ENCODE data around the gene MGAT4C.

The MGAT4C gene

GRCh38 chr12:86057092-86057845, 198.9 kb downstream of the MGAT4C start:
- Histone ChIP-seq H3K27me3 (ENCODE audit: control insufficient read depth, insufficient read depth, low read length) (no peaks in the 10 kb centered on the region), H3K4me3 (ENCODE audit: low read depth, low read length) (no peak overlapping the region), H3K4me1 (ENCODE audit: control insufficient read depth, insufficient read depth, low read length) (no peaks in the 10 kb centered on the region), H3K9me3 (ENCODE audit: control insufficient read depth, insufficient read depth, low read depth, low read length) (no peaks in the 10 kb centered on the region; the same call in 1 of the 2 replicates), H3K9ac (ENCODE audit: low read length) (no peak overlapping the region), H3K27ac (ENCODE audit: low read depth, low read length) (no peak overlapping the region), H3K36me3 (ENCODE audit: control insufficient read depth, insufficient read depth, low read length) (no peaks in the 10 kb centered on the region)

- H3K4me1 ChIP-seq (ENCODE audit: control insufficient read depth, insufficient read depth, low read length) = no peaks in the 10 kb centered on the region
- no peaks in the 10 kb centered on the region for H3K9me3 ChIP-seq (ENCODE audit: control insufficient read depth, insufficient read depth, low read depth, low read length)
- H3K4me3 ChIP-seq (ENCODE audit: low read depth, low read length) = no peak overlapping the region
- H3K27ac ChIP-seq (ENCODE audit: low read depth, low read length) = no peak overlapping the region
- H3K27me3 ChIP-seq (ENCODE audit: control insufficient read depth, insufficient read depth, low read length) = no peaks in the 10 kb centered on the region
- no peak overlapping the region for H3K9ac ChIP-seq (ENCODE audit: low read length)
- no peaks in the 10 kb centered on the region for H3K36me3 ChIP-seq (ENCODE audit: control insufficient read depth, insufficient read depth, low read length)
These were observed 203.3 kb downstream of the MGAT4C start for GRCh38 chr12:86052921-86053320.

- Histone ChIP-seq H3K36me3 (ENCODE audit: control insufficient read depth, insufficient read depth, low read length) (no peaks in the 10 kb centered on the region), H3K4me1 (ENCODE audit: control insufficient read depth, insufficient read depth, low read length) (no peaks in the 10 kb centered on the region), H3K27ac (ENCODE audit: low read depth, low read length) (no peak overlapping the region), H3K27me3 (ENCODE audit: control insufficient read depth, insufficient read depth, low read length) (no peaks in the 10 kb centered on the region), H3K9ac (ENCODE audit: low read length) (no peak overlapping the region), H3K9me3 (ENCODE audit: control insufficient read depth, insufficient read depth, low read depth, low read length) (no peaks in the 10 kb centered on the region), H3K4me3 (ENCODE audit: low read depth, low read length) (no peak overlapping the region)
These were observed 206.2 kb downstream of the MGAT4C start for GRCh38 chr12:86050010-86050409.

GRCh38 chr12:86044396-86044795, 211.8 kb downstream of the MGAT4C start:
- Histone ChIP-seq H3K27me3 (ENCODE audit: control insufficient read depth, insufficient read depth, low read length) (no peaks in the 10 kb centered on the region), H3K27ac (ENCODE audit: low read depth, low read length) (no peak overlapping the region), H3K4me3 (ENCODE audit: low read depth, low read length) (no peak overlapping the region), H3K4me1 (ENCODE audit: control insufficient read depth, insufficient read depth, low read length) (no peaks in the 10 kb centered on the region), H3K9ac (ENCODE audit: low read length) (no peak overlapping the region), H3K36me3 (ENCODE audit: control insufficient read depth, insufficient read depth, low read length) (no peaks in the 10 kb centered on the region), H3K9me3 (ENCODE audit: control insufficient read depth, insufficient read depth, low read depth, low read length) (peaks cover 14% of the 10 kb centered on the region)

- H3K27ac ChIP-seq (ENCODE audit: low read depth, low read length) = no peak overlapping the region
- H3K27me3 ChIP-seq (ENCODE audit: control insufficient read depth, insufficient read depth, low read length) = no peaks in the 10 kb centered on the region
- H3K4me3 ChIP-seq (ENCODE audit: low read depth, low read length) = no peak overlapping the region
- no peaks in the 10 kb centered on the region for H3K4me1 ChIP-seq (ENCODE audit: control insufficient read depth, insufficient read depth, low read length)
- no peak overlapping the region for H3K9ac ChIP-seq (ENCODE audit: low read length)
- H3K9me3 ChIP-seq (ENCODE audit: control insufficient read depth, insufficient read depth, low read depth, low read length) = peaks cover 23% of the 10 kb centered on the region
- no peaks in the 10 kb centered on the region for H3K36me3 ChIP-seq (ENCODE audit: control insufficient read depth, insufficient read depth, low read length)
These were observed 214.1 kb downstream of the MGAT4C start for GRCh38 chr12:86042062-86042461.

- Histone ChIP-seq H3K9me3 (ENCODE audit: control insufficient read depth, insufficient read depth, low read depth, low read length) (no peaks in the 10 kb centered on the region), H3K36me3 (ENCODE audit: control insufficient read depth, insufficient read depth, low read length) (no peaks in the 10 kb centered on the region), H3K27me3 (ENCODE audit: control insufficient read depth, insufficient read depth, low read length) (no peaks in the 10 kb centered on the region), H3K9ac (ENCODE audit: low read length) (no peak overlapping the region), H3K4me3 (ENCODE audit: low read depth, low read length) (no peak overlapping the region), H3K4me1 (ENCODE audit: control insufficient read depth, insufficient read depth, low read length) (no peaks in the 10 kb centered on the region), H3K27ac (ENCODE audit: low read depth, low read length) (no peak overlapping the region)
These were observed 237.8 kb downstream of the MGAT4C start for GRCh38 chr12:86018361-86018760.

GRCh38 chr12:86015026-86015425, 241.2 kb downstream of the MGAT4C start:
- Histone ChIP-seq H3K27ac (ENCODE audit: low read depth, low read length) (no peak overlapping the region), H3K36me3 (ENCODE audit: control insufficient read depth, insufficient read depth, low read length) (no peaks in the 10 kb centered on the region), H3K9ac (ENCODE audit: low read length) (no peak overlapping the region), H3K9me3 (ENCODE audit: control insufficient read depth, insufficient read depth, low read depth, low read length) (no peaks in the 10 kb centered on the region), H3K4me3 (ENCODE audit: low read depth, low read length) (no peak overlapping the region), H3K27me3 (ENCODE audit: control insufficient read depth, insufficient read depth, low read length) (no peaks in the 10 kb centered on the region), H3K4me1 (ENCODE audit: control insufficient read depth, insufficient read depth, low read length) (no peaks in the 10 kb centered on the region)

- no peak overlapping the region for H3K9ac ChIP-seq (ENCODE audit: low read length)
- no peak overlapping the region for H3K4me3 ChIP-seq (ENCODE audit: low read depth, low read length)
- H3K9me3 ChIP-seq (ENCODE audit: control insufficient read depth, insufficient read depth, low read depth, low read length) = no peaks in the 10 kb centered on the region
- no peaks in the 10 kb centered on the region for H3K4me1 ChIP-seq (ENCODE audit: control insufficient read depth, insufficient read depth, low read length)
- H3K27me3 ChIP-seq (ENCODE audit: control insufficient read depth, insufficient read depth, low read length) = no peaks in the 10 kb centered on the region
- no peak overlapping the region for H3K27ac ChIP-seq (ENCODE audit: low read depth, low read length)
- H3K36me3 ChIP-seq (ENCODE audit: control insufficient read depth, insufficient read depth, low read length) = no peaks in the 10 kb centered on the region
These were observed 249.5 kb downstream of the MGAT4C start for GRCh38 chr12:86006727-86007126.

GRCh38 chr12:85998074-85998473, 258.1 kb downstream of the MGAT4C start:
- H3K27ac ChIP-seq (ENCODE audit: low read depth, low read length) = no peak overlapping the region
- no peak overlapping the region for H3K4me3 ChIP-seq (ENCODE audit: low read depth, low read length)
- H3K9me3 ChIP-seq (ENCODE audit: control insufficient read depth, insufficient read depth, low read depth, low read length) = peaks cover 38% of the 10 kb centered on the region
- no peak overlapping the region for H3K9ac ChIP-seq (ENCODE audit: low read length)
- H3K4me1 ChIP-seq (ENCODE audit: control insufficient read depth, insufficient read depth, low read length) = no peaks in the 10 kb centered on the region
- H3K27me3 ChIP-seq (ENCODE audit: control insufficient read depth, insufficient read depth, low read length) = no peaks in the 10 kb centered on the region
- no peaks in the 10 kb centered on the region for H3K36me3 ChIP-seq (ENCODE audit: control insufficient read depth, insufficient read depth, low read length)

- Histone ChIP-seq H3K4me3 (ENCODE audit: low read depth, low read length) (no peak overlapping the region), H3K9ac (ENCODE audit: low read length) (no peak overlapping the region), H3K4me1 (ENCODE audit: control insufficient read depth, insufficient read depth, low read length) (no peaks in the 10 kb centered on the region), H3K27ac (ENCODE audit: low read depth, low read length) (no peak overlapping the region), H3K27me3 (ENCODE audit: control insufficient read depth, insufficient read depth, low read length) (no peaks in the 10 kb centered on the region), H3K36me3 (ENCODE audit: control insufficient read depth, insufficient read depth, low read length) (no peaks in the 10 kb centered on the region), H3K9me3 (ENCODE audit: control insufficient read depth, insufficient read depth, low read depth, low read length) (peaks cover 52% of the 10 kb centered on the region)
These were observed 259.9 kb downstream of the MGAT4C start for GRCh38 chr12:85996280-85996679.

GRCh38 chr12:85993746-85994145, 262.4 kb downstream of the MGAT4C start:
- Histone ChIP-seq H3K4me1 (ENCODE audit: control insufficient read depth, insufficient read depth, low read length) (no peaks in the 10 kb centered on the region), H3K27ac (ENCODE audit: low read depth, low read length) (no peak overlapping the region), H3K27me3 (ENCODE audit: control insufficient read depth, insufficient read depth, low read length) (no peaks in the 10 kb centered on the region), H3K36me3 (ENCODE audit: control insufficient read depth, insufficient read depth, low read length) (no peaks in the 10 kb centered on the region), H3K9ac (ENCODE audit: low read length) (no peak overlapping the region), H3K9me3 (ENCODE audit: control insufficient read depth, insufficient read depth, low read depth, low read length) (peaks cover 42% of the 10 kb centered on the region), H3K4me3 (ENCODE audit: low read depth, low read length) (no peak overlapping the region)

Measured in HUES6 (cell line).